GM19397 (cell line): Measurements from ENCODE around the gene FRMD4B.
A peak's percentile ranks its signal among the peaks of the same experiment; 100 is the strongest.

Source experiments
- ATAC-seq: cut with Tn5 transposase; IDR thresholded peaks from one replicate; pipeline ENCODE4 v1.9.1; 2021; ENCODE audit warnings: mild to moderate bottlenecking, moderate library complexity; ENCODE audit not compliant: unreplicated experiment

FRMD4B gene

GRCh38 chr3:69385723-69386555, at the start of gene FRMD4B:
Gene FRMD4B, minus strand, starts transcription at chr3:69386088. Its CDS starts 99 bp downstream, at chr3:69385989.
- ATAC-seq: no peak

GRCh38 chr3:69433969-69434325, 48.1 kb upstream of the FRMD4B start:
- no peak for ATAC-seq

DNA sequence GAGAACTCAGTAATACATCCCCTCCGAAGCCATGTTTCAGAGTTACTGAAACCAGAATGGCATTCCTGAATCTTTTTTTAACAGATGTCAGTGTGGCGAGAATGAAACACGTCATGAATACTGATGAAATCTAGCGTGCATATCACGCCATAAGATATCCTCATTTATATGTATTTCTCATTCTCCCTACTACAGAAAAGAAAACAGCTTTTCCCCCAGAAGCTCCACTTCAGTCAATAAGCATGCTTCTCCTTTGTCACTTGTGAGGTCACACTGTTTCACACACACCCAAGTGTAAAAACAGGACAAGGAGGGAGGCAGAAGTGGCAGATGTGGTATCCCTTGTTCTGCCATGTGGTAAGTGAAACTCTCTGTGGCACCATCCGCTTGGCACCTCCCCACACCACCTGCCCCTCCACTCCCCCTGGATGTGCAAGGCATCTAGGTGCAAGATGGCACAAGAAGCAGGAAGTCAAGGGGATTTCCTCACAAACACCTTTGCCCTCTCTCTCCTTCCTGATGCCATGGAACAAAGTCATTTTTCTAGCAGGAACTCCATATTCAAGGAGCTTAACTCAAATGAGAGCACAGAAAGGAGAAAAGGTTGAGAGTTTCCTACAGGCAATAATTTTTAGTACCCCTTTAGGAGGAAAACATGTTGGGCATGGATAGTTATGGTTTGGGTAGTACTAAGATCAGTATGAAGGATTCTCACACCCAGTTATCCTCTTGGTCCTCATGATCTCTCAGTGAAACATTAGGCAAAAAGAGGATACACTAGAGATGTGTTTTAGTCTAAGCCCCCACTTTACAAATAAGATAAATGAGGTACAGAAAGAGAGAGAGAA, 47.5 kb upstream of the FRMD4B start:
- no peak for ATAC-seq

GRCh38 chr3:69428657-69429255, 42.9 kb upstream of the FRMD4B start:
- no peak for ATAC-seq

GRCh38 chr3:69426967-69427304, 41.0 kb upstream of the FRMD4B start:
- ATAC-seq: no peak

- ATAC-seq: no peak
These were observed 40.5 kb upstream of the FRMD4B start for GRCh38 chr3:69426291-69426966.

DNA sequence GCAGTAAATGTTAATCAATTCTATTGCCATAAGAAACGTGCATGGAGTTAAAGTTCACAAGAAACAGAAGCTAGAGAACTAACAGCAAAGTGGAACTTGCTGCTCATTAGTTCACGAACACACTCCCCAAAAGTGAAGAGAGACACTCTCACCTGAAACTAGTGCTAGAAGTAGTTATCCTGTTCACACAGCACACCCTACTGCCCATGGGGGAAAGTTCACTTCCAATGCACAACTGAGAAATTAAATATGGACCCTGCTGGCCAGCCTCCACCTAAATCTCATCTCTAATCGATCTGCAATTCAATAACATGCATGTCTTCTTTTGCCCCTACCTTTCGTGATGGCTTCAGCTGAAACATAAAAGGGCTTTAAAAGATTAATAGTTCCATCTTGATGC, 39.4 kb upstream of the FRMD4B start:
- ATAC-seq: peak; percentile 59

DNA sequence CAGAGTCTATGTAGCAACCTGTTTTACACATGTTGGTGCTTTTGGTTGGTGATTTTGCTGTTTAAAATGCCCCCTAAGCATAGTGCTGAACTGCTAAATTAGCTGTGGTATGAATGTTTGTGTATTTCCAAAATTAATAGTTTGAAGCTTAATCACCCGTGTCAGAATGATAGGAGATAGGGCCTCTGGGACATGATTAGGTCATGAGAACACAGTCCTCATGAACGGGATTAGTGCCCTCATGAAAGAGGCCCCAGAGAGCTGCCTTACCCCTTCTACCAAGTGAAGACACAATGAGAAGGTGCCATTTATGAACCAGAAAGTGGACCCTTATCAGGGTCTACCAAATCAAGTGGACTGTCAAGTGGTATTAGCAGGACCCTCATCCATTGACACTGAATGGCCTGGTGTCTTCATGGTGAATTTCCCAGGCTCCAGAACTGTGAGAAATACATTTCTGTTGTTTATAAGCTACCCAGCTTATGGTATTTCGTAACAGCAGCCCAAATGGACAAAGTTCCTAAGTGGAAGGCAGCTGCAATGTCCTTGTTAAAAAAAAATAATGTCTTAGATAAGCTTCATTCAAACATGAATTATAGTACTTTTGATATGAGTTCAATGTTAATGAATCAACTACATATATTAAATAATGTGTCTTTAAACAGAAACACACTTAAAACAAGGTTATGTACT, 37.7 kb upstream of the FRMD4B start:
- ATAC-seq: no peak

GRCh38 chr3:69422751-69423150, 36.9 kb upstream of the FRMD4B start:
- no peak for ATAC-seq

DNA sequence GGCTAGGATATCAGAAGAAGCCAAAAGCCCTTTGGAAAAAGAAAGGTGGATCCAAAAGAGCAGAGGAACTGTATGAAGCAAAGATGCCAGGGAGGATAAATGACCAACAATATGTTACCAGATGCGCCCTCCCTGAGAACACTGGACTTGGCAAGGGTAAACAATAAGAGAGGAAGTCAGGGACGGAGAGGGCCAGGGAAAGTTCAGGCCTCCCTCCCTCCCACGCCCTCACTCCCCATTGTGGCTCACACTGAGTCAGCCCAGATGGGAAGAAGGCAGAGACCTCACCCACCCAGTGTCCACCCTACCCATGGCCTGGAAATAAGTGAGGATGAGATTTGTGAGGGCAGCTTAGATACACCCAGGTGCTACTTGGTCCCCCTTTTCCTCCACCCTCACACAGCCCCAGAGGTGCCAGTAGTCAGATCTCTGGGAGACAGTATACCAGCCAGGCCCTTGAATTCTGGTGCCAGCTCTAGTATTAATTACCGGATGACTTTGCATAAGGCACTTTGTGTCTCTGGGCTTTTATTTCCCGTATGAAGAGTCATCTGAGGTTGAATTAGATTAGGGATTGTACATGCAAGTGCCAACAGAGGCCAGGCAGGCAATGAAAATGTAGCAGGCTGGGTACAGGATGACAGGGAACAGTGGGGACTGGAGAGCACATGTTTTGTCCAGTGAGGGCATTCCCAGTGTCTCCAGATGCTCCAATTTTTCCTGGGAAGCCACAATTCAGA, 35.1 kb upstream of the FRMD4B start:
- no peak for ATAC-seq

GRCh38 chr3:69419276-69419675, 33.4 kb upstream of the FRMD4B start:
- ATAC-seq: no peak

GRCh38 chr3:69417541-69418078, 31.7 kb upstream of the FRMD4B start:
- no peak for ATAC-seq

- no peak for ATAC-seq
These were observed 27.8 kb upstream of the FRMD4B start for GRCh38 chr3:69413551-69414207.

GRCh38 chr3:69411346-69411745, 25.5 kb upstream of the FRMD4B start:
- no peak for ATAC-seq

DNA sequence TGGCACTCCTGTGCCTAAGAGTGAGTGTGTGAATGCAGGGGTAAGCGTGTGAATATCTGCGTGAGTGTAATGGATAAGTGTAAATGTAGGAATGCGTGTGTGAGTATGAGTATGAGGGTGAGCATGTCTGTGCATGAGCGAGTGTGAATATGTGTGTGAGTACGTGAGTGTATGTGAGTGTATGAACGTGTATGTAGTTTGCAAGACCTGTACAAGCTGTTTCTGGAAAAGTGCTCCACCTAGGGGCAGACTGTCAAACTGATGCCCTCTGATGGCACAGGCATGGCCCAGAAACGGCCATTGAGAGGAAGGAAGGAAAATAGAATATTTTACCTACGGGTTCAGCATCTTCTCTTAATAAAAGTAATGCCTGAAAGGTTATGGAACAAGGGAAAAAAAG, 24.4 kb upstream of the FRMD4B start:
- peak; percentile 98 for ATAC-seq

GRCh38 chr3:69409831-69410230, 23.9 kb upstream of the FRMD4B start:
- no peak for ATAC-seq

- no peak for ATAC-seq
These were observed 23.1 kb upstream of the FRMD4B start for GRCh38 chr3:69409011-69409410.

GRCh38 chr3:69408542-69408941, 22.7 kb upstream of the FRMD4B start:
- no peak for ATAC-seq

DNA sequence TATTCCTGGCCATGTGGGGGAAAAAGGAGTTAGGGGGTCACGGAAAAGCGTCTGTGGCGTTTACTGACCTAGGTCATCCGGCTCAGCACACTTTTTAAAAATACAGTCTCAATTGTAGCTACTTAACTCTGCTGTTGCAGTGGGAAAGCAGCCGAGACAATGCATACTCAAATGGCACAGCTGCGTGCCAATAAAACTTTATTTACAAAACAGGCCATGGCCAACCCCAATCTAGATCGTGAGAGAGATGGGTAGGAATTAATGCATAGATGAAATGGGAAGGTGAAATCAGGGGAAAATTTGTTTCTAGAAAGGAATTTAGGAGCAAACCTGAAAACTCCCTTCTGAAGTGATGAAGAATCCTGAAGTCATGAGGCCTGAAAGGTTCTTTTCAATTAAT, 22.0 kb upstream of the FRMD4B start:
- no peak for ATAC-seq
